K562 (cell line): ENCODE measurements around the gene IRF2. TPM values are rescaled to one million over a fixed set of nuclear protein-coding genes. Genes with fewer than 3 reads are reported as not detected.
A peak's percentile ranks its signal among the peaks of the same experiment; 100 is the strongest.

Experiments used
- BRD4 ChIP-seq: fragments of 200-600 bp; sonication (generic); IDR thresholded peaks from 2 replicates; pipeline ENCODE4 v1.6.1; 2017; ENCODE audit warnings: inconsistent platforms
- ELF2 ChIP-seq: fragments of 250-450 bp; sonication (Bioruptor Pico); IDR thresholded peaks from 2 replicates; pipeline ENCODE4 v1.5.0; 2021; ENCODE audit warnings: mild to moderate bottlenecking
- WHSC1 ChIP-seq: IDR thresholded peaks from one replicate; pipeline ENCODE4 v1.6.1; 2012; ENCODE audit warnings: low read length, control low read depth, inconsistent platforms
- ZNF133 ChIP-seq: fragments of 250-450 bp; sonication (Bioruptor Pico); IDR thresholded peaks from 2 replicates; pipeline ENCODE4 v1.4.0; 2020; ENCODE audit warnings: mild to moderate bottlenecking
- ZNF3 ChIP-seq: fragments of 250-450 bp; sonication (Bioruptor Pico); IDR thresholded peaks from 2 replicates; pipeline ENCODE4 v1.5.0; 2021; ENCODE audit warnings: mild to moderate bottlenecking, moderate library complexity
- ZNF408 ChIP-seq: fragments of 250-450 bp; sonication (Bioruptor Pico); IDR thresholded peaks from 2 replicates; pipeline ENCODE4 v1.4.0; 2020; ENCODE audit warnings: low read depth, mild to moderate bottlenecking, moderate library complexity
- ZNF668 ChIP-seq: fragments of 250-450 bp; sonication (Bioruptor Pico); IDR thresholded peaks from 2 replicates; pipeline ENCODE4 v1.8.0; 2022; ENCODE audit warnings: mild to moderate bottlenecking, inconsistent platforms
- polyA plus RNA-seq, 8 experiments: library from polyadenylated mRNA; depleted of rRNA in 4 of 8; stranded (reverse) in 5 of 8; unstranded in 3 of 8; fragments of >200 nt; fragmentation: Nextera tagmentation in 2 of 8; fragmentation: Illumina TruSeq in 1 of 8; extraction: Ambion mirVana in 2 of 8; extraction: Trizol in 1 of 8; gene quantifications; 2 replicates each; pipeline versions ENCODE4 v1.2.1 to v1.2.3, GENCODE V29; 2011 to 2014; ENCODE audit warnings: inconsistent platforms in 1 of 8, missing spikeins in 1 of 8
- total RNA-seq, 7 experiments: library from RNA; depleted of rRNA in 6 of 7; stranded (reverse); fragments of >200 nt in 6 of 7; fragmentation: Illumina TruSeq in 2 of 7; extraction: Trizol in 2 of 7; gene quantifications; 2 replicates each; pipeline versions ENCODE4 v1.2.1 to v1.2.3, GENCODE V29; 2011 to 2021; ENCODE audit warnings: low replicate concordance in 1 of 7
- TF ChIP-seq, protein P1 (sequence below), 2 experiments: fragments of 450-650 bp in 1 of 2; sonication (generic) in 1 of 2; formaldehyde crosslinking in 1 of 2; IDR thresholded peaks; 2 replicates each; pipeline versions ENCODE4 v1.7.1 to v1.9.0; 2016 to 2022; ENCODE audit warnings: inconsistent platforms in 1 of 2, mild to moderate bottlenecking in 1 of 2, missing genetic modification reagents in 1 of 2
- TF ChIP-seq, protein P2 (sequence below), 2 experiments: fragments of 150-350 bp in 1 of 2; IDR thresholded peaks; 2 replicates each; pipeline ENCODE4 v1.6.1; 2012 to 2016; ENCODE audit warnings: low read depth in 2 of 2, low read length in 2 of 2, mild to moderate bottlenecking in 1 of 2, moderate library complexity in 1 of 2
- TF ChIP-seq, protein P3 (sequence below): fragments of 250-450 bp; sonication (Bioruptor Pico); IDR thresholded peaks from 2 replicates; pipeline ENCODE4 v1.5.0; 2022; ENCODE audit warnings: mild to moderate bottlenecking

The IRF2 gene
- total and polyA plus RNA-seq, 9 of the 15 experiments (the other 6 are each of a cell fraction or from before 2014, with no cell fraction given), result 7.1 to 17.1 (median 11.3) TPM

DNA sequence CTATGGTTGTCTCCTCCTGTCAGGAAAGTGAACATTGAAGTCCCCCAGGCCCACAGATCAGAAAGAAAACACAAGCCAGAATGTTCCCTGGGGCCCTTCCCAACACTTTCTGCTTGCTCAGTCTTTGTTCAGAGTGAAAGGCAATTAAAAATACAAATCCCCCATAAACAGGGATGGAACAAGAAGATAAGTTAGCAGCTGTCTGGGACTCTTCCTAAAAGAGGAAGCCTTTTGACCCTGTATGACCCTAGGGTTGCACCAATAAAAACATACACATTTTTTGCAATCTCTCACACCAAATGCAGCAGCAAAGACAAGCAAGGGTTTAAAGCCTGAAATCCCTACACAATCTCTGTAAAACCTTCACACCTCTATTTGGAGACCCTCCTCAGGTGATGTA is 22.6 kb downstream of the IRF2 start (continued):
- TF ChIP-seq, protein P1, sequence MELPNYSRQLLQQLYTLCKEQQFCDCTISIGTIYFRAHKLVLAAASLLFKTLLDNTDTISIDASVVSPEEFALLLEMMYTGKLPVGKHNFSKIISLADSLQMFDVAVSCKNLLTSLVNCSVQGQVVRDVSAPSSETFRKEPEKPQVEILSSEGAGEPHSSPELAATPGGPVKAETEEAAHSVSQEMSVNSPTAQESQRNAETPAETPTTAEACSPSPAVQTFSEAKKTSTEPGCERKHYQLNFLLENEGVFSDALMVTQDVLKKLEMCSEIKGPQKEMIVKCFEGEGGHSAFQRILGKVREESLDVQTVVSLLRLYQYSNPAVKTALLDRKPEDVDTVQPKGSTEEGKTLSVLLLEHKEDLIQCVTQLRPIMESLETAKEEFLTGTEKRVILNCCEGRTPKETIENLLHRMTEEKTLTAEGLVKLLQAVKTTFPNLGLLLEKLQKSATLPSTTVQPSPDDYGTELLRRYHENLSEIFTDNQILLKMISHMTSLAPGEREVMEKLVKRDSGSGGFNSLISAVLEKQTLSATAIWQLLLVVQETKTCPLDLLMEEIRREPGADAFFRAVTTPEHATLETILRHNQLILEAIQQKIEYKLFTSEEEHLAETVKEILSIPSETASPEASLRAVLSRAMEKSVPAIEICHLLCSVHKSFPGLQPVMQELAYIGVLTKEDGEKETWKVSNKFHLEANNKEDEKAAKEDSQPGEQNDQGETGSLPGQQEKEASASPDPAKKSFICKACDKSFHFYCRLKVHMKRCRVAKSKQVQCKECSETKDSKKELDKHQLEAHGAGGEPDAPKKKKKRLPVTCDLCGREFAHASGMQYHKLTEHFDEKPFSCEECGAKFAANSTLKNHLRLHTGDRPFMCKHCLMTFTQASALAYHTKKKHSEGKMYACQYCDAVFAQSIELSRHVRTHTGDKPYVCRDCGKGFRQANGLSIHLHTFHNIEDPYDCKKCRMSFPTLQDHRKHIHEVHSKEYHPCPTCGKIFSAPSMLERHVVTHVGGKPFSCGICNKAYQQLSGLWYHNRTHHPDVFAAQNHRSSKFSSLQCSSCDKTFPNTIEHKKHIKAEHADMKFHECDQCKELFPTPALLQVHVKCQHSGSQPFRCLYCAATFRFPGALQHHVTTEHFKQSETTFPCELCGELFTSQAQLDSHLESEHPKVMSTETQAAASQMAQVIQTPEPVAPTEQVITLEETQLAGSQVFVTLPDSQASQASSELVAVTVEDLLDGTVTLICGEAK (IDR thresholded peaks at IDR 0.05), result no peak
- TF ChIP-seq, protein P1 (CRISPR knock-in tag; IDR thresholded peaks at IDR 0.05), result no peak
- TF ChIP-seq, protein P2, sequence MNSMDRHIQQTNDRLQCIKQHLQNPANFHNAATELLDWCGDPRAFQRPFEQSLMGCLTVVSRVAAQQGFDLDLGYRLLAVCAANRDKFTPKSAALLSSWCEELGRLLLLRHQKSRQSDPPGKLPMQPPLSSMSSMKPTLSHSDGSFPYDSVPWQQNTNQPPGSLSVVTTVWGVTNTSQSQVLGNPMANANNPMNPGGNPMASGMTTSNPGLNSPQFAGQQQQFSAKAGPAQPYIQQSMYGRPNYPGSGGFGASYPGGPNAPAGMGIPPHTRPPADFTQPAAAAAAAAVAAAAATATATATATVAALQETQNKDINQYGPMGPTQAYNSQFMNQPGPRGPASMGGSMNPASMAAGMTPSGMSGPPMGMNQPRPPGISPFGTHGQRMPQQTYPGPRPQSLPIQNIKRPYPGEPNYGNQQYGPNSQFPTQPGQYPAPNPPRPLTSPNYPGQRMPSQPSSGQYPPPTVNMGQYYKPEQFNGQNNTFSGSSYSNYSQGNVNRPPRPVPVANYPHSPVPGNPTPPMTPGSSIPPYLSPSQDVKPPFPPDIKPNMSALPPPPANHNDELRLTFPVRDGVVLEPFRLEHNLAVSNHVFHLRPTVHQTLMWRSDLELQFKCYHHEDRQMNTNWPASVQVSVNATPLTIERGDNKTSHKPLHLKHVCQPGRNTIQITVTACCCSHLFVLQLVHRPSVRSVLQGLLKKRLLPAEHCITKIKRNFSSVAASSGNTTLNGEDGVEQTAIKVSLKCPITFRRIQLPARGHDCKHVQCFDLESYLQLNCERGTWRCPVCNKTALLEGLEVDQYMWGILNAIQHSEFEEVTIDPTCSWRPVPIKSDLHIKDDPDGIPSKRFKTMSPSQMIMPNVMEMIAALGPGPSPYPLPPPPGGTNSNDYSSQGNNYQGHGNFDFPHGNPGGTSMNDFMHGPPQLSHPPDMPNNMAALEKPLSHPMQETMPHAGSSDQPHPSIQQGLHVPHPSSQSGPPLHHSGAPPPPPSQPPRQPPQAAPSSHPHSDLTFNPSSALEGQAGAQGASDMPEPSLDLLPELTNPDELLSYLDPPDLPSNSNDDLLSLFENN (IDR thresholded peaks at IDR 0.05; ENCODE audit: low read depth in 2 of 2, low read length in 2 of 2), result peak in 1 of 2 experiments; percentile 72; a peak in 2 of 4 replicates
- TF ChIP-seq ZNF668 (CRISPR knock-in tag), result no peak
- TF ChIP-seq ZNF408 (CRISPR knock-in tag), result no peak
- TF ChIP-seq ZNF133 (CRISPR knock-in tag), result no peak
- TF ChIP-seq, protein P3, sequence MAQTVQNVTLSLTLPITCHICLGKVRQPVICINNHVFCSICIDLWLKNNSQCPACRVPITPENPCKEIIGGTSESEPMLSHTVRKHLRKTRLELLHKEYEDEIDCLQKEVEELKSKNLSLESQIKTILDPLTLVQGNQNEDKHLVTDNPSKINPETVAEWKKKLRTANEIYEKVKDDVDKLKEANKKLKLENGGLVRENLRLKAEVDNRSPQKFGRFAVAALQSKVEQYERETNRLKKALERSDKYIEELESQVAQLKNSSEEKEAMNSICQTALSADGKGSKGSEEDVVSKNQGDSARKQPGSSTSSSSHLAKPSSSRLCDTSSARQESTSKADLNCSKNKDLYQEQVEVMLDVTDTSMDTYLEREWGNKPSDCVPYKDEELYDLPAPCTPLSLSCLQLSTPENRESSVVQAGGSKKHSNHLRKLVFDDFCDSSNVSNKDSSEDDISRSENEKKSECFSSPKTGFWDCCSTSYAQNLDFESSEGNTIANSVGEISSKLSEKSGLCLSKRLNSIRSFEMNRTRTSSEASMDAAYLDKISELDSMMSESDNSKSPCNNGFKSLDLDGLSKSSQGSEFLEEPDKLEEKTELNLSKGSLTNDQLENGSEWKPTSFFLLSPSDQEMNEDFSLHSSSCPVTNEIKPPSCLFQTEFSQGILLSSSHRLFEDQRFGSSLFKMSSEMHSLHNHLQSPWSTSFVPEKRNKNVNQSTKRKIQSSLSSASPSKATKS, result no peak
- no peak for TF ChIP-seq ZNF3 (CRISPR knock-in tag)
- TF ChIP-seq BRD4, result no peak
- no peak for TF ChIP-seq ELF2 (CRISPR knock-in tag)
- no peak for TF ChIP-seq WHSC1
